Esophagus squamous epithelium (tissue), 4 donors: ENCODE measurements around the gene NEU4.

ENCODE experiments used
- POLR2A ChIP-seq, 4 donors: fragments of 450-650 bp; IDR thresholded peaks; one replicate each; pipeline ENCODE4 v1.6.1; 2017; ENCODE audit warnings: antibody characterized with exemption in 4 of 4, mild to moderate bottlenecking in 4 of 4, moderate library complexity in 3 of 4
- TF ChIP-seq, protein P1 (sequence below), 6 experiments: fragments of 450-650 bp in 4 of 6; fragments of 200-600 bp in 2 of 6; sonication (generic) in 2 of 6; IDR thresholded peaks; one replicate each; pipeline ENCODE4 v1.5.1; 2016 to 2019; ENCODE audit warnings: antibody characterized with exemption in 6 of 6, mild to moderate bottlenecking in 4 of 6, moderate library complexity in 4 of 6

DNA sequence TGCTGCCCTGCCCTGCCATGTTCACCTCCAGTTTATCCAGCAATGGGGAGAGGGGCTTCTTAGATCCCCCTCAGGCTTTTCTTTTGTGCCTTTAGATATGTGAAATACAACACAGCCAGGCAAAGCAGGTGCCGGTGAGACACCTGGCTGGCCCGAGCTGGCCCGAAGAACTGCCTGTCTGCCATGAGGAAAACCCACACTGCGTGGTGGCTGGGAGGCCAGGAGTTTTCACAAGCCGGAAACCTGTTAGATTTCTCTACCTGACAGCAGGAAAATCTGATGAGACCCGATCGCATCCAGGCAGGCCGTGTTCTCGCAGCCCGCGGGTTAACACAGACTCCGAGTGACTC lies 38.1 kb upstream of the NEU4 start:
- TF ChIP-seq, protein P1, sequence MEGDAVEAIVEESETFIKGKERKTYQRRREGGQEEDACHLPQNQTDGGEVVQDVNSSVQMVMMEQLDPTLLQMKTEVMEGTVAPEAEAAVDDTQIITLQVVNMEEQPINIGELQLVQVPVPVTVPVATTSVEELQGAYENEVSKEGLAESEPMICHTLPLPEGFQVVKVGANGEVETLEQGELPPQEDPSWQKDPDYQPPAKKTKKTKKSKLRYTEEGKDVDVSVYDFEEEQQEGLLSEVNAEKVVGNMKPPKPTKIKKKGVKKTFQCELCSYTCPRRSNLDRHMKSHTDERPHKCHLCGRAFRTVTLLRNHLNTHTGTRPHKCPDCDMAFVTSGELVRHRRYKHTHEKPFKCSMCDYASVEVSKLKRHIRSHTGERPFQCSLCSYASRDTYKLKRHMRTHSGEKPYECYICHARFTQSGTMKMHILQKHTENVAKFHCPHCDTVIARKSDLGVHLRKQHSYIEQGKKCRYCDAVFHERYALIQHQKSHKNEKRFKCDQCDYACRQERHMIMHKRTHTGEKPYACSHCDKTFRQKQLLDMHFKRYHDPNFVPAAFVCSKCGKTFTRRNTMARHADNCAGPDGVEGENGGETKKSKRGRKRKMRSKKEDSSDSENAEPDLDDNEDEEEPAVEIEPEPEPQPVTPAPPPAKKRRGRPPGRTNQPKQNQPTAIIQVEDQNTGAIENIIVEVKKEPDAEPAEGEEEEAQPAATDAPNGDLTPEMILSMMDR (IDR thresholded peaks at IDR 0.05), result no peak
- no peak for TF ChIP-seq POLR2A (IDR thresholded peaks at IDR 0.05)
